NT2/D1 (cell line): Measurements from ENCODE around the gene GJA5.

Source experiments
- SUZ12 ChIP-seq: IDR thresholded peaks from 2 replicates; pipeline ENCODE4 v1.6.1; 2011; ENCODE audit not compliant: insufficient read length, insufficient read depth; ENCODE audit errors: extremely low read depth
- YY1 ChIP-seq: IDR thresholded peaks from 2 replicates; pipeline ENCODE4 v1.6.1; 2011; ENCODE audit not compliant: insufficient read length, insufficient read depth
- ZNF274 ChIP-seq: IDR thresholded peaks from 2 replicates; pipeline ENCODE4 v1.6.1; 2011; ENCODE audit warnings: mild to moderate bottlenecking, low read depth, low read length

DNA sequence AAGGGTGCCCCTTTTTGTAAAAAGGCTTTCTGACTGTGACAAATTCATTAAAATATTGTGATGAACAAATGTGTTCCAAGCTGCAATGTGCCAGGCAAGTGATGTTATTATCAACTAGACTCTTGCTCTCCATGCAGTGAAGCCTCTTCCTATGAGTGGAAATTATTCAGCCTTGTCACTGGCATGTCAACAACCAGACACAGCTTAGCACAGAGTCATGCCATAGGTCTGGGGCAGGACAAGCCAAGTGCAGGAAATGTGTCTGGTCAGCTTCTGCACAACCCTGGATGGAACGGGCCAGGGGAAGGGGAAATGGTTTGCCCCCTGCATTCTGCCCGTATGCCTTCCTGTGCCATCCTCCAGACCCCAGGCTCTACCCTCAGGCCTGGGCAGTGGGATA is 27.4 kb upstream of the GJA5 start:
- TF ChIP-seq ZNF274: no peak
- TF ChIP-seq YY1: no peak
- TF ChIP-seq SUZ12: no peak
